ENCODE results near the gene MERTK.
"Not testable (repeated sequence)": the region's sequence is repeated elsewhere in the genome, so short reads cannot be mapped to it uniquely, and the experiment has no call there.

MERTK gene

DNA sequence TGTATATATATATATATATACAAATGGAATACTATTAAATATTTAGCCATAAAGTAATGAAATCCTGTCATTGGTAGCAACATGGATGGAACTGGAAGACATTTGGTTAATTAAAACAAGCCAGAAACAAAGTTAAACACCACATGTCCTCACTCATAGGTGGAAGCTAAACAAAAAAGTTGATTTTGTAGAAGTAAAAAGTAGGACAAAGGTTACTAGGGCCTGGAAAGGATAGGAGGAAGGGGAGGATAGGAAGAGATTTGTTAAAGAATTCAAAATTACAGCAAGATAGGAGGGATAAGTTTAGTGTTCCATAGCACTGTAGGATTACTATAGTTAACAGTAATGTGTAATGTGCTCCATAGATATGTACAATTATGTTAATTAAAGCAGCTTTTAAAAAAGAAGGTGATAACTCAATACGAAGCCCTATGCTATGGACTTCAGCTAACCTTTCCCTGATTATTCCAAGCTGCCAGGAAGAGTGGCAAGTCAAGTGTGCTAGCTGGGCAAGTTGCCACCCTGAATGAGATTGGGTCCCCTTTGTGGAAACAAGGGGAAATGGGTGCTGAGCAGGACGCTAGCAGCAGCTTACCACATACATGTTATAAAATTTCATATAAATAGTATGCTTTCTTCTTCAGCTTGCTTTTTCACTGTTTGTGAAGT lies 12.3 kb downstream of the MERTK start:
- DNase-seq = no peak

DNA sequence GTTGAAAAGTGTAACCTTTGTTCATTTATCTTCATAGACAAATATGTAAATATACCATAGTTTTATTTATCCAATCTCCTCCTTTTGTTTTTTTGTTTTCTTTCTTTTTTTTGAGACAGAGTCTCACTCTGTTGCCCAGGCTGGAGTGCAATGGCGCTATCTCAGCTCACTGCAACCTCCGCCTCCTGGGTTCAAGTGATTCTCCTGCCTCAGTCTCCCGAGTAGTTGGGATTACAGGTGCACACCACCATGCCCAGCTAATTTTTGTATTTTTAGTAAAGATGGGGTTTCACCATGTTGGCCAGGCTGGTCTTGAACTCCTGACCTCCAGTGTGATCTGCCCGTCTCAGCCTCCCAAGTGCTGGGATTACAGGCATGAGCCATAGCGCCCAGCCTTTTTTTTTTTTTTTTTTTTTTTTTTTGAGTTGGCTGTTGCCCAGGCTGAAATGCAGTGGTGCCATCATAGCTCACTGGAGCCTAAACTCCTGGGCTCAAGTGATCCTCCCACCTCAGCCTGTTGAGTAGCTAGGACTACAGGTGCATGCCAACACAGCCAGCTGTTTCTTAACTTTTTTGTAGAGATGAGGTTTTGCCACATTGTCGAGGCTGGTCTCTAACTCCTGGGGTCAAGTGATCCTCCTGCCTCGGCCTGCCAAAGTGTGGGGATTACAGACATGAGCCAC lies 13.0 kb downstream of the MERTK start:
- DNase-seq = not testable (repeated sequence)

DNA sequence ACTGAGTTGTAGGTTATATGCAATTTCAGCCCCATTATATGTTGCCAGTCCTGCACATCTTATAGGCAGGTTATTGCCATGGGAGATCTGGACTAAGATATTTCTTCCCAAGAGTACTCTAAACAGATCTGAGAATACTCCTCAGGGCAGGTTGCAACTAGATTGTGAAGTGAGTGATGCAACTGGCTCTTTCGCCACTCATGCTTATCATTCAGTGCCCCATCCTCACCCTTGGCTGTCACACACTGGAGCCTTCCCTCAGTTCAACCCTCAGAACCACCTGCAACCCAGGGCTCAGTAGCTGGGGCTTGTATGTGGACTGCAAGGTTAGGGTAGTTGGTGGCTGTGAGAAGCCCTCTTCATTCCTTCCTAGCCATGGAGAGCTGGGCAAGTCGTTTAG lies 14.1 kb downstream of the MERTK start:
- DNase-seq = no peak

DNA sequence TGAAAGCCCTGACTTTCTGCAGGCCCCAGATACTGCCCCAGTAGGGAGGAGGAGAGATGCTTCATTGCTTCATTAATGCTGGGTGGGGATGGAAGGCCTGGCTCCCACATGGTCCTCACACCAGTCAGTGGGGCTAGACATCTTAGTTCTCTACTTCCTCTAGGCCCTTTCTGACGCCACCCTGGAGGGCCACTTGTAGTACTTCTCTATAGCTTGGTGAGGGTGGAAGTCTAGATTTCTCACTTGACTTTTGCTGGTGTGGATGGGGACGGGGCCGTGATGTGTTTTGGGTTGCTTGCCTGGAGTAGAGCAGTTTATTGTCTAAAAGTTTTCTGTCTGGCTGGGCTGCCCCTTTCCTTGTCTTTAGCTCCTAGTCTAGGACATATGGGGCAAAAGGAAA lies 18.7 kb downstream of the MERTK start:
- DNase-seq = no peak

DNA sequence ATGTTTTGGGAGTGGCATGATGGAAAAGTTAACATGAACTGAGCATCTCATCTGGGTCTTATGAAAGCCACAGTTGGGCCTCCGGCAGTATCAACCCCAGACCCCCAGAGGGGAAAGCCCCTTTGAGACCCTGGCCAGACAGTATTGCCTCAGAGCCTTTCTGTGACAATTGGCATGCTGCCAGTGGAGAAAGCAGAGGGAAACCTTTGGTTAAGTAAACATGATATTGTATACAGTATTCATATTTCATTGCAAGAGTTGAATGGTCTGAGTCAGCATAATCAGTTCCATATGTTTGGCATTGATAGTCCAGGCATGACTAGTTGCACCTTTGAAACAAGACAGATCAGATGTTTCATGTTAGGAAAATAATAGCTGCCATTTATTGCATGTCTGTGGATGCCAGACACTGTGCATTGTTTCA lies 20.0 kb downstream of the MERTK start:
- DNase-seq = no peak

DNA sequence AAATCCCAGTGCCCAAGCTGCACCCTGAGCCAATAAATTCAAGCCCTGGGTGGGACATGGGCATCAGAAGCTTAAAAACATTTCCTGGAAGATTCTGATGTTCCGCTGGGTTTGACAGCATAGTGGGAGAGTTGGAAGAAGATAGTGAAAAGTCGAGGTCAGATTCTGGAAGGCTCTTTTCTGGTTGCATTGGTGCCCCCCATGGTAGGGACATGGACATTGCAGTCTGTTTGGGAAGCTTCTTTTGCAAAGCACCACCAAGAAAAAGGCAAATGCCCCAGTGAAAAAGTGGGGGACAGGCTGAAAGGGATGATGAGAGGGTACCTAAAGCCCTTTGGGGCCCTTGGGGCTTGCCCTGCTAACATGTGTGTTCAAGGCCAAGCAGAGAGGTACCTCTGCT lies 21.0 kb downstream of the MERTK start:
- no peak for DNase-seq

DNA sequence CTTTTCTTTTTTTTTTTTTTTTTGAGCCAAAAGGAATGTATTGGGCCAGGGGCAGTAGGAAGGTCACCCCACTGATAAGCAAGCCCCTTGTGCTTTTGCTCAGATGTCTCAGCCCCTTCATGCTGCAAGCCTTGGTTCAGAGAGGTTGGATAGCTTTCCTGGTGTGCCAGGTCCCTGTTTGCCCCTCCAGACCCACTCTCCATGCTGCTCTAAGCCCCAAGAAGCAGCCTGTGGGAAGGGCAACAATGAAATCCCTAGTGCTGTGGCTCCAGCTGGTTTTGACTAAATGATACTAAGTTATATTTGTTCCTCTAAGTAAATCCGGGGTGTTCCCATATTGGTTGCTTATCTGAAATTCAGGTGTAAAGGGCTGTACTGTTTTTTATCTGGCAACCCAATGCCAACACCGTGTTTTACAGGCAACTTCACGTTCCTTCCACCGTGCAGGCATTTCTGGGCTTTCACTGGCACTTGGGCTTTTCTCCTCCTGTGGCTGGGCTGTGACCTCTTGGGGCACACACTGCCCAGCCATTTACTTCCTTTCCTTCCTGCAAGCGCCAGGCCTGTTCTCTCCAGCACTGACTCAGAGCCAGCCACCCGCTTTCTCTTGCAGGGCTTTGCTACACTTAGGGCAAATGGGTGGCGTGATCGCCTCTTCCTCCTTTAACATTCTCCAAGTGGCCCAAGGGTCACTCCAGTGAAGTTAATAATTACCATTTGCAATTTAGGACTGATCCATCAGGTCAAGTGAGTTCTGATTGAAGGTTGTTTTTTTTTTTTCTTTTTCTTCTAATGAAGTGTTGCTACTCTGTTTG lies 21.6 kb downstream of the MERTK start:
- no peak for DNase-seq

DNA sequence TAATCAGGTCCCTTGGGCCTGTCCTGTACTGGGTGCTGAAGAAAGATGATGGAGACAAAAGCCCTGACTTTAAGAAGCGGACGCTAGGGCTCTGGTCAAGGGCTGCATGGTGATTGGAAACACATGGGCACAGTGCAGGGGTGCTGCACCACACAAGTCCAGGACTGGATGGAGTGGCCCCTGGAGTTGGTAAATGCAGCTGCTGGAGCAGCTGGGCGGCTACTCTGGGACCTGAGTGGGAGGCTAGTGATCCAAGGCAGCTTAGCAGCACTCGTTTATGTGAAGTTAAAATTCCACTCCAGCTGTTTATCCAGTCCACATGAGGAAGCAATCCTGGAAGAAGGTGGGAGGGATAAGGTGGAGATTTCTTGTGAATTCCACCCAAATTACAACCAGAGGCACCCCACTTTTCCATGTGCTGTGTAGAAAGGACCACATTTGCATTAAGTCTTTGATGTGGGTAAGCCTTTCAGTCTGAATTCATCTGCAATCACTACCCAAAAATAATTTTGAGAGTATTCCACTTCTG lies 24.9 kb downstream of the MERTK start:
- DNase-seq = peak in 1 of 2 experiments; percentile 45

DNA sequence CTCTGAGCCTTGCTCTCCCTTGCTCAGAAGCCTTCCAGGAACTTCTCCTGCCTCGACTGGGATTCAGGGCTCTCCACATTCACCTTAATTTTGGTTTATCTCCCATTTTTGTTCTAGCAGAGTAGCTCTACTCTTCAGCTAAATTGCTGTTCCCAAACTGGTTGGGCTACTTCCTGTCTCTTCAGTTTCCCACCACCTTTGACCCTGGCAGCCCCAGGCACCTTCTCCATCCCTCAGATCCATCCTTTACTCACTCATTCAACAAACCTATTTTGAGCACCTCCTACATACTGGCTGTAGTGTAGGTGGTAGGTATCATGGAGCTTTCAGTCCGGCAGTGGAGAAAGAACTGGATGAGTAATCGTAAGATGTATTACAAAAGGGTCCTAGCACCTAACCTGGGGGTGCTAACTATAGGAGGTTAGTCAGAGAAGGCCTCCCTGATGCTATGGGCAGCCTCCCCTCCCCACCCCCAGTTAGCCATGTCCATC lies 26.3 kb downstream of the MERTK start:
- no peak for DNase-seq

DNA sequence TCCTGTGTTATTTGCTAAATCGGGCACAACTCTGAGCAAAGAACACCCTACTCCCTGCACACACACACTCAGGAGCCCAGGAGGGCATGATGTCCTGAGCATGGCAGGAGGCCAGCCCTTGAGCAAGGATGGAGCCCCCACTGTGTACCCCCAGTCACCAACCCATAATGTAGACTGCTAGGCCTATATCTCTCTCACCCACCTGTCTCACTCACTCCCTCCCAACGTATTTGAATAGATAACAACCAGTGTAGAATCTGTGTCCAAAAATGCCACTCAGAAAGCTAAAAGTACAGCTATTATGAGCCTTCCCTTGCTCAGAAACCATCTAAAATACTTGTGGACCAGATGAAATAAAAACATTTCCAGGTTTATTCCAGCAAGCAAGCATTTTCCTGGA lies 29.3 kb downstream of the MERTK start:
- DNase-seq = no peak

DNA sequence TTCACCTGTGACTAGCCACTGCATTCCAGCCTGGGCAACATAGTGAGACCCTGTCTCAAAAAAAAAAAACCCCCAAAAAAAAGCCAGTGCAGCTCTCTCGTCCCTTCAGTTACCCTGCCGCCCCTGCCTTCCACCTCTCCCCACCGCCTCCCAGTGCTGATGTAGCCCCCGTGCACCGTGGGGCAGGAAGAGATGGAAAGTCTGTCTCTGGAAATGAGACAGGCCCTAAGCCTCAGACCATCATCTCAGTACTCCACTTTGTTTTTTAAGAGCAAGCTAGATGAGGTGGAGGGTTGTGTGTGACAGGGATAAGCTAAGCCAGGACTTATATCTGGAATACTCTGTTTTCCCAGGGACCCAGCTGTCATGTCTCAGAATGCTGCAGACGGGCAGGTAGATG lies 32.0 kb downstream of the MERTK start:
- no peak for DNase-seq

DNA sequence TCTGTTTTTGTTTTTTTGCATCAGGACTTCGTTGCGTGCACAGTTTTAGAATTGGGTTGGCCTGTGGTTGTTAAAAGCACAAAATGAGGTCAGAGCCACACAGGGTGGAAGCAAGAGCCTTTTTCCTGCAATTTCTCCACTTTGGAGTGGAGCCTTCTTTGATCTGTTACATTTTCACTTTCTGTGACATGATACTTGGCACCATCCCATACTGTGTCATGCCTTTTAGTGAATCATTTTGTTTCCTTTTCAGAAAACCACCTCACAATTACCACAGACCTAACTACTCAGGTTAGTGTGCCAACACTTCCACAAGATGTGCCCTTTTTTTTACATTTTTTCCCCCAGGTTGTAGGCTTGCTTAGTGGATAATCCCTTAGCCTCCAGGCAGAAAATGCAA lies 32.5 kb downstream of the MERTK start:
- no peak for DNase-seq

DNA sequence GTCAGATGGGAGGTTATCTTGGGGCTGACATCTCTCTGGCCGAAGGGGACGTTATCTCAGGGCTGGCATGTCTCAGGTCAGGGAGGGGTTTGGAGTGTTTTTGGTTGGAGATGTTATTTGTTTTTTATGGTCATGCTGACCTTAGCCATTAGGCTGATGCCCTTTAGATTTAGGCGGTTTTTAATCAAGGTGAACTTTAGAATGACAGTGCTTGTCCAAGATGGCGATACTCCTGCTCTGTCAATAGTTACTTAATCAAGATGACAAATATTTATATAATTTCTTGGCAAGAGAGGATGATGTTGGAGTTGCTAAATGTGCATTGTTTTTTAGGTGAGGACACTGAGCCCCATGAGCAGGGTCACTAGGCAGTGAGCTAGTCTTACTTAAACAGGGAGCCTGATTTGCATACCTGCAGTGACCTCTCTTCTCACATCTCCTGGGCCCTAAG lies 34.5 kb downstream of the MERTK start:
- DNase-seq = no peak

DNA sequence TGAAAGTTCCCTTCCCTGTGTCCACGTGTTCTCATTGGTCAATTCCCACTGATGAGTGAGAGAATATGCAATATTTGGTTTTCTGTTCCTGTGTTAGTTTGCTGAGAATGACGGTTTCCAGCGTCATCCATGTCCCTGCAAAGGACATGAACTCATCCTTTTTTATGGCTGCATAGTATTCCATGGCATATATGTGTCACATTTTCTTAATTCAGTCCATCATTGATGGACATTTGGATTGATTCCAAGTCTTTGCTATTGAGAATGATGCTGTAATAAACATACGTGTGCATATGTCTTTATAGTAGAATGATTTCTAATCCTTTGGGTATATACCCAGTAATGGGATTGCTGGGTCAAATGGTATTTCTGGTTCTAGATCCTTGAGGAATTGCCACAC lies 35.5 kb downstream of the MERTK start:
- DNase-seq = not testable (repeated sequence)

DNA sequence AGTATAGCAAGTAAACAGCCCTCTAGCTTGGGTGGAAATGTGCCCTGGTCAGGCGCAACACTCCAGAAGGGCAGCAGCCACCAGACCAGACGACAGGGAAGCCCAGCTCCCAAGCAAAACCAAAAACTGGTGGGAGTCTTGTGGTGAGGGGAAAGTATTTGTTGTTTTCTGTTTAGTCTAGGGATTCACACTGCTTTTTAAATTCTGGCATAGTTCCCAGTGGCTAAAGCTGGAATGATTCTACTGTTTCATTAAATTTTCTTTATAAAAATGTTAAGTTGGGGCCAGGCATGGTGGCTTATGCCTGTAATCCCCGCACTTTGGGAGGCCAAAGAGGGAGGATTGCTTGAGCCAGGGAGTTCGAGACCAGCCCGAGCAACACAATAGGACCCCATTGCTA lies 38.5 kb downstream of the MERTK start:
- no peak for DNase-seq

DNA sequence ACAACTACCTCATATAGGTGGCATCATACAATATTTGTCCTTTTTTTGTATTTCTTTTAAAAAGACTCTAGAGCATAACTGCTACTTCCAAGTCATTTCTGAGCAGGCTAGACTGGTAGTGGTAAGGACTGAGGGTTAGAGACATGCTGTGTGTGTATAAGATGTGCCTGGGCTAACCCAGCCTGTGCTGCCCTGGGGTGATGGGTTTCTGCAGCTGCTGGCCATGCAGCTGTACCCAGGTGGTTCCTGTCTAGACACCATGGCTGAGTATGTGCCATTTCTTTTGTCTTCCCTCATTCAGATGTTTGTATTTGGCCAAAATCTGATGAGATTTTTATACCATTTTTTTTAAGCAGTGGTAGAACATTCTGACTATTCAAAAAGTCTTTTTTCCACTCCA lies 40.0 kb downstream of the MERTK start:
- no peak for DNase-seq

DNA sequence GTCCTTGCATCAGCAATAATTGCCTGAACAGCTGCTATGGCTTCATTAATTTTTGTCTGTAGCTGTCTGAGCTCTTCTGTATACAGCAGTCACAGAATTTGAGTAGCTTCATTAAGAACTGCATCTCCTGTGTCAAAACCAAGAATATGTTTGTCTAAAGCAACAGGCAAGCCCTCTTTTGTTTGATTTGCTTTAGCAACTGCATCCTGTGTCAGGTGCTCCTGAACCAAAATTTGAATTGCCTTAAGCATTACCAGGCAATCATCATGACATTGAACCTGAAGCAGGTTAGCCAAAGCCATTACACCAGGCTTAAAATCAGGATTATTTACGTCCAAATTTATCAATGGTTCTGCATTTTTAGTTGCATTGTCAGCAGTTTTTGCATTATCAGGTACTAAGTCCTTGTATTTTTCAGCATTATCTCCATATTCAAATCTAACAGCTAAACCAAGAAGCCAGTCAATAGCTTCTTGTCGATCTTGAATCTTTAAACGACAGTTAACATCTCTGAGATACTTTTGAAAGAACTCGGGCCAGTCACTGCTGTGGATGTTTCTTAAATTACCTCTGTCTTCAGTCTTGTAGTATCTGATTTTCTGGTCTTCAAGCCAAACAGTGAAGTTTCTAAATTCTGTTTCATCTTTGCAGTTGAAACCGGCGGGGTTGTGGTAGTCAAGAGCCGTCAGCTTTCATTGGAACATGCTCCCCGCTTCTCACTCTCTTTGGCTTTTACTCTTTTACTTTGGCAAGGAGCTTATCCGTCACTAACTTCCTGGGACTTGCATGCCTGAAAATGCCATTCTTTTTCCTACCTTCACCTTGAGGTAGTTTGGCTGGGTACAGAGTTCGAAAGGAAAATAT lies 42.2 kb downstream of the MERTK start:
- DNase-seq = no peak

DNA sequence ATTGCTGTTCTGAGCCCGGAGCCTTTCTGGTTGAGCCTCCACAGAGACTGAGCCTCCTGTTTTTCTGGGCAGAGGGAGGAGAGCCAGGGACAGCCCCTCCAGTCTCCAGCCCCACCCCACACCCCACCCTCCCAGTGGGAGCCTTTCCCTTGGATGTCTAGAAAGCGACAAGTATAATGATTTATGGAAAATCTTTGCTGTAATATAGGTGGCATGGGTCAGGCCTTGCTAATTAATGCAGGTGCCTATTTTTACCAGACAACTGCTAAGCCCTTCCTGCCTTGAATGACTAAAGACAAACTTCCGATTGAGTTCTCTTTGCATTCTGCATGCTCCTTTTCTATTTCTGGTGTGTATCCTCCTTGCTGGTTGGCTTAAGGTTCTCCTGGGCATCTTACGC lies 43.1 kb downstream of the MERTK start:
- no peak for DNase-seq

DNA sequence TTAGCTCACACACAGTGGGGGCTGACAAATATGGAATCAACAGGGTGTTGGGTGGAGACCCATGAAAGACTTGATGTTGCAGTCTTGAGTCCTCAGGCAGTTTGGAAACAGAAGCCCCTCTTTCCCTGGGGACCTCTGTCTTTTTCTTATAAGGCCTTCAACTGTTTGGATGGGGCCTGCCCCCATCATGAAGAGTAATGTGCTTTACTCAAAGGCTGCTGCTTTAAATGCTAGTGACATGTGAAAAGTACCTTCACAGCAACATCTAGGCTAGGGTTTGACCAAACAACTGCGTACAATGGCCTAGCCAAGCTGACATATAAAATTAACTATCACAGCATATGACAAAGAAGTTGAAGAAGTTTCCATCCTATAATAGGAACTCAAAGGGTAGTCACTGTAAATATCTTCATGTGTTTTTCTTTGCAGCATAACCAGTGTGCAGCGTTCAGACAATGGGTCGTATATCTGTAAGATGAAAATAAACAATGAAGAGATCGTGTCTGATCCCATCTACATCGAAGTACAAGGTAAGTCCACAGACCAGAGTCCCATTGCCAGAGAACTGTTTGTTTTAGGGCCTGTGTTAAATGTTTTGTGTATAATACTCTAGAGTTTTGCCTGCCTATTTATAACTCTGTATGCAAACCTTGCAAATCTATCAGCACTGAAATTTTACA lies 46.3 kb downstream of the MERTK start:
- DNase-seq = no peak

DNA sequence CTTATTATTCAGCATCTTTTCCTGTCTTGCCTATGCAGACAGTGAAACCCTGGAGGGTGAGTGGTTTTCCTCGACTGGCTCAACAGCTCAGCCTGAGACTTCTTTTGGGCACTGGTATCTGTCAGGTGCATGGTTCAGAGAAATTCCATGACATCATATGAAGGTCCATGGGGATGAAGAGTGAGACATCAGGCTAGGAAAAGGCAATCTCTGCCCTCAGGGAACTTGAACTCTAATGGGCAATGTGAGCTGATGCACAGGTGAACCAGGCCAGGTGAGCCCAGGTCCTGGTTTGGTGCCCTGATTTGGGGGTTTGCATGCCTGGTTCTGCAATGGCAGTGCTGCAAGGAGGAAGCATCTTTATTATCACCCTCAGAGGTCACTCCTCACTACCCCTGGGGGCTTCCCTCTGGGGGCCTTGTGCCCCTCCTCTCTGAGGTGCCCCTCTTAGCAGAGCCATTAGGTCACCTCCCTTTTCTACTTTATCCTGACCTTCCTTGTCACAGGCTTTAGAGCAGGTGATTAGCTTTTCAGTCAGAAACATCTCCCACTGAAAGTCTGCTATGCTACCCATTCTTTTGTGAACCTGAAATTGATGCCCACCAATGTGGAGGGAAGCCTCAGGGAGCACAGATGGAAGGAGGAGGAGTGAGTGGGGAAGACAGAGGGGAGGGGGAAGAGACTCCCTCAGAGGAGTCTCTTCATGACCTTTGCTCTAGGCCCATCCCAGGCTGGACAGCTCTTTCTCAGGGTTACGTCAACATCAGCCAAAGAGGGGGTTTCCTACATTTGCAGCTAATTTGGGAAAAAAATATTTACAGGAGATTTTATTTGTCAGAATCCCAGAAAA lies 47.3 kb downstream of the MERTK start:
- DNase-seq = no peak

Measured in NCI-H524 (cell line).